Caco-2 (cell line): ENCODE measurements around the gene PNPLA7. TPM values are rescaled to one million over a fixed set of nuclear protein-coding genes. Genes with fewer than 3 reads are reported as not detected.

Experiments used
- BruUV-seq: library from RNA; stranded (reverse); fragments of 400-500 nt; replicated peaks from 2 replicates; lab custom pipeline; 2021; lab: Mats Ljungman, UMichigan
- CTCF ChIA-PET: fragments of 300-600 bp; sonication (Branson Sonifier 250); formaldehyde crosslinking; loops from one replicate; lab custom pipeline; 2022; ENCODE audit warnings: antibody characterized with exemption; lab: Charles Lee
- POLR2A ChIA-PET: fragments of 300-600 bp; sonication (Branson Sonifier 250); formaldehyde crosslinking; loops from one replicate; lab custom pipeline; 2022; ENCODE audit warnings: antibody characterized with exemption; lab: Charles Lee
- DNase-seq, 2 experiments: peaks; one replicate each; pipeline versions ENCODE4 v3.0.0 to v3.0.0-alpha.2; 2020 to 2022
- H3K27me3 ChIP-seq: replicated peaks from 2 replicates; pipeline ENCODE4 v1.6.0; 2011; ENCODE audit warnings: low read length; ENCODE audit not compliant: control insufficient read depth, insufficient read depth
- H3K36me3 ChIP-seq: 2 replicates; pipeline ENCODE4 v1.5.1; 2011; ENCODE audit warnings: low read length; ENCODE audit not compliant: control insufficient read depth, insufficient read depth
- H3K4me1 ChIP-seq: fragments of 250-450 bp; sonication (Bioruptor Pico); 2 replicates; pipeline ENCODE4 v1.5.1; 2020; ENCODE audit warnings: mild to moderate bottlenecking
- H3K4me3 ChIP-seq: 2 replicates; pipeline ENCODE4 v1.5.1; 2011; ENCODE audit warnings: low read depth, mild to moderate bottlenecking, control low read depth, low read length
- H3K9me3 ChIP-seq: fragments of 250-450 bp; sonication (Bioruptor Pico); 2 replicates; pipeline ENCODE4 v1.5.1; 2020; ENCODE audit warnings: mild to moderate bottlenecking, moderate library complexity
- H3K27ac Mint-ChIP-seq: one replicate; pipeline ENCODE4 v1.8.0; 2022; ENCODE audit warnings: mixed read lengths; ENCODE audit not compliant: unreplicated experiment
- H3K27me3 Mint-ChIP-seq: one replicate; pipeline ENCODE4 v1.8.0; 2022; ENCODE audit warnings: mixed read lengths; ENCODE audit not compliant: insufficient read depth, unreplicated experiment
- H3K36me3 Mint-ChIP-seq: one replicate; pipeline ENCODE4 v1.8.0; 2022; ENCODE audit warnings: mild to moderate bottlenecking, mixed read lengths; ENCODE audit not compliant: insufficient read depth, unreplicated experiment
- H3K4me1 Mint-ChIP-seq: one replicate; pipeline ENCODE4 v1.8.0; 2022; ENCODE audit warnings: low read depth, mixed read lengths; ENCODE audit not compliant: unreplicated experiment
- H3K4me3 Mint-ChIP-seq: one replicate; pipeline ENCODE4 v1.8.0; 2022; ENCODE audit warnings: mild to moderate bottlenecking, moderate library complexity, mixed read lengths; ENCODE audit not compliant: unreplicated experiment
- H3K9me3 Mint-ChIP-seq: one replicate; pipeline ENCODE4 v1.8.0; 2022; ENCODE audit warnings: mixed read lengths; ENCODE audit not compliant: unreplicated experiment
- CTCF ChIP-seq, 2 experiments: fragments of 200-600 bp in 1 of 2; IDR thresholded peaks; 1 replicate in 1 of 2; 2 replicates in 1 of 2; pipeline versions ENCODE4 v1.5.1 to v1.8.0; 2011 to 2022; ENCODE audit warnings: antibody characterized with exemption in 1 of 2, control low read depth in 1 of 2, inconsistent platforms in 1 of 2, low read depth in 1 of 2, low read length in 1 of 2, mild to moderate bottlenecking in 1 of 2, moderate library complexity in 1 of 2; ENCODE audit not compliant: insufficient read depth in 1 of 2, severe bottlenecking in 1 of 2, unreplicated experiment in 1 of 2
- intact Hi-C: fragments of 100-400 bp; cut with micrococcal nuclease; formaldehyde crosslinking; loops from one replicate; pipeline ENCODE4 v1.10.0; 2022; ENCODE audit not compliant: unreplicated experiment
- total RNA-seq: library from RNA; stranded (reverse); gene quantifications from 2 replicates; pipeline ENCODE4 v1.2.3, GENCODE V29; 2022

The PNPLA7 gene
- total RNA-seq, 1 experiment from 2014 or later: 1.8 TPM

- intact Hi-C loops: loop anchor here (5.0 kb wide), 1 partner anchor 120 kb away; the partner anchor contains the start of gene NRARP
- no peak for TF ChIP-seq CTCF (IDR thresholded peaks at IDR 0.05; ENCODE audit: insufficient read depth in 1 of 2, low read depth in 1 of 2, low read length in 1 of 2, severe bottlenecking in 1 of 2, unreplicated experiment in 1 of 2)
- Histone ChIP-seq H3K4me3 (peak overlapping the region; percentile 73), H3K36me3 (no peaks in the 10 kb centered on the region), H3K27me3 (no peaks in the 10 kb centered on the region), H3K4me1 (peaks cover 16% of the 10 kb centered on the region), H3K9me3 (no peaks in the 10 kb centered on the region)
- Mint-ChIP-seq H3K4me1 (peaks cover 6% of the 10 kb centered on the region), H3K9me3 (no peaks in the 10 kb centered on the region), H3K27ac (peak overlapping the region; percentile 58), H3K4me3 (peak overlapping the region; percentile 78), H3K27me3 (no peaks in the 10 kb centered on the region), H3K36me3 (no peaks in the 10 kb centered on the region)
- no peak for DNase-seq
- TSS peak; percentile 66 for BruUV-seq
- ChIA-PET CTCF (interaction anchor here (0.6 to 2.4 kb wide), 5 partner anchors 15 to 120 kb away, joined by 3 to 26 read pairs (median 12); partner anchors contain the start of gene NRARP), POLR2A (interaction anchor here (1.4 to 1.5 kb wide), 3 partner anchors 37 to 167 kb away, joined by 7 to 11 read pairs (median 8); partner anchors contain the start of genes NELFB, NRARP and NSMF)
These were observed 128.2 kb downstream of the PNPLA7 start for GRCh38 chr9:137421838-137422603.

- H3K9me3 ChIP-seq: no peaks in the 10 kb centered on the region
- ChIA-PET POLR2A (interaction anchor here (0.7 kb wide), 1 partner anchor 290 kb away, joined by 3 read pairs; no protein-coding TSS in a partner anchor), CTCF (interaction anchor here (0.6 kb wide), 1 partner anchor 116 kb away, joined by 6 read pairs; the partner anchor contains the start of gene NRARP)
- H3K36me3 ChIP-seq: no peaks in the 10 kb centered on the region
- H3K4me3 ChIP-seq: no peak overlapping the region
- H3K4me1 ChIP-seq: no peaks in the 10 kb centered on the region
- H3K27me3 ChIP-seq: no peaks in the 10 kb centered on the region
- TF ChIP-seq CTCF (IDR thresholded peaks at IDR 0.05; ENCODE audit: insufficient read depth in 1 of 2, low read depth in 1 of 2, low read length in 1 of 2, severe bottlenecking in 1 of 2, unreplicated experiment in 1 of 2): no peak
- BruUV-seq: no TSS peak
- H3K4me3 Mint-ChIP-seq: no peak overlapping the region
- H3K4me1 Mint-ChIP-seq: no peaks in the 10 kb centered on the region
- H3K27ac Mint-ChIP-seq: no peak overlapping the region
- H3K36me3 Mint-ChIP-seq: peaks cover 11% of the 10 kb centered on the region
- DNase-seq: no peak
- intact Hi-C loops: no loop called here
- no peaks in the 10 kb centered on the region for H3K9me3 Mint-ChIP-seq
- H3K27me3 Mint-ChIP-seq: no peaks in the 10 kb centered on the region
These were observed 132.8 kb downstream of the PNPLA7 start for GRCh38 chr9:137417161-137418021.
